Cardiac septum (tissue), 1 donor: ENCODE measurements around the gene TJAP1. TPM values are rescaled to one million over a fixed set of nuclear protein-coding genes. Genes with fewer than 3 reads are reported as not detected.
"Not testable (repeated sequence)": the region's sequence is repeated elsewhere in the genome, so short reads cannot be mapped to it uniquely, and the experiment has no call there.

ENCODE experiments used
- DNase-seq: peaks from one replicate; pipeline ENCODE4 v3.0.0-alpha.2; 2020; ENCODE audit warnings: low spot score
- intact Hi-C: fragments of 100-400 bp; cut with DNase I; formaldehyde crosslinking; loops from one replicate; pipeline ENCODE4 v1.14.0; 2022
- total RNA-seq: library from RNA; stranded (reverse); fragmentation: NEBNext Ultra II Directional; extraction: Animal tissue kit (Norgen Biotek cat#: 25700); gene quantifications from one replicate; pipeline ENCODE4 v1.2.1, GENCODE V29; 2021
- donor health status: DM: no; HTN: no; CAD: no.

TJAP1 gene
- total RNA-seq, 1 donor from 2014 or later, result 25.1 TPM

- intact Hi-C loops, result not testable (repeated sequence)
Measured at GRCh38 chr6:43498291-43498690, 20.9 kb downstream of the TJAP1 start.

GRCh38 chr6:43499028-43499815 lies 21.9 kb downstream of the TJAP1 start:
- intact Hi-C loops, result no loop called here

More at GRCh38 chr6:43498291-43498690, 20.9 kb downstream of the TJAP1 start:
- not testable (repeated sequence) for DNase-seq

GRCh38 chr6:43500921-43501320 lies 23.6 kb downstream of the TJAP1 start:
- DNase-seq, result no peak
- intact Hi-C loops, result no loop called here

More at GRCh38 chr6:43499028-43499815, 21.9 kb downstream of the TJAP1 start:
- DNase-seq, result no peak

- intact Hi-C loops, result no loop called here
- no peak for DNase-seq
Measured at GRCh38 chr6:43502666-43503065, 25.3 kb downstream of the TJAP1 start.

- no peak for DNase-seq
- intact Hi-C loops, result no loop called here
Measured at GRCh38 chr6:43503443-43503842, 26.1 kb downstream of the TJAP1 start.

- DNase-seq, result no peak
- intact Hi-C loops, result loop anchor here (5.0 kb wide), 1 partner anchor 238 kb away; no protein-coding TSS in a partner anchor
Measured at GRCh38 chr6:43504756-43505593, 27.6 kb downstream of the TJAP1 start.

GRCh38 chr6:43505718-43506117 lies 28.3 kb downstream of the TJAP1 start:
- intact Hi-C loops, result loop anchor here (2.0 to 5.0 kb wide), 3 partner anchors 51 to 238 kb away; partner anchors contain the start of gene DLK2
- no peak for DNase-seq

GRCh38 chr6:43506171-43506570 lies 28.8 kb downstream of the TJAP1 start:
- no peak for DNase-seq
- intact Hi-C loops, result loop anchor here (2.0 to 5.0 kb wide), 3 partner anchors 51 to 239 kb away; partner anchors contain the start of gene DLK2

GRCh38 chr6:43506667-43507471 lies 29.5 kb downstream of the TJAP1 start:
- peak; percentile 89 for DNase-seq
- intact Hi-C loops, result loop anchor here (2.0 to 5.0 kb wide), 3 partner anchors 52 to 240 kb away; partner anchors contain the start of gene DLK2

GRCh38 chr6:43508481-43509141 lies 31.2 kb downstream of the TJAP1 start:
- DNase-seq, result no peak
- intact Hi-C loops, result loop anchor here (5.0 kb wide), 1 partner anchor 241 kb away; no protein-coding TSS in a partner anchor

GRCh38 chr6:43509142-43509983 lies 32.0 kb downstream of the TJAP1 start:
- intact Hi-C loops, result loop anchor here (5.0 kb wide), 1 partner anchor 242 kb away; no protein-coding TSS in a partner anchor

GRCh38 chr6:43509984-43510826 lies 32.8 kb downstream of the TJAP1 start, which contains the start of gene LRRC73:
Gene LRRC73 (minus strand): TSS chr6:43510346. CDS start chr6:43509785, 561 bp downstream.
- intact Hi-C loops, result loop anchor here (5.0 kb wide), 1 partner anchor 243 kb away; no protein-coding TSS in a partner anchor

More at GRCh38 chr6:43509142-43509983, 32.0 kb downstream of the TJAP1 start:
- DNase-seq, result no peak

GRCh38 chr6:43510827-43511163 lies 33.4 kb downstream of the TJAP1 start:
- intact Hi-C loops, result no loop called here
- no peak for DNase-seq

More at GRCh38 chr6:43509984-43510826, 32.8 kb downstream of the TJAP1 start, which contains the start of gene LRRC73:
- DNase-seq, result peak; percentile 95

- intact Hi-C loops, result no loop called here
- DNase-seq, result no peak
Measured at GRCh38 chr6:43511824-43512415, 34.5 kb downstream of the TJAP1 start.

GRCh38 chr6:43515808-43516207 lies 38.4 kb downstream of the TJAP1 start:
- intact Hi-C loops, result loop anchor here (5.0 kb wide), 1 partner anchor 61 kb away; the partner anchor contains the start of genes POLH and XPO5
- no peak for DNase-seq

- no peak for DNase-seq
- intact Hi-C loops, result loop anchor here (5.0 kb wide), 1 partner anchor 61 kb away; the partner anchor contains the start of genes POLH and XPO5
Measured at GRCh38 chr6:43516367-43516696, 39.0 kb downstream of the TJAP1 start.
